CD4-positive, alpha-beta T cell (primary cell): ENCODE data around the gene CEP20. TPM values are rescaled to one million over a fixed set of nuclear protein-coding genes. Genes with fewer than 3 reads are reported as not detected.

Experiments used
- ATAC-seq: fragments of 200-7000 bp; cut with Tn5 transposase; one replicate; pipeline ENCODE4 v1.10.0; 2022; ENCODE audit warnings: mild to moderate bottlenecking; ENCODE audit not compliant: poor library complexity
- CTCF ChIA-PET: fragments of 350-600 bp; sonication (Branson Sonifier 250); formaldehyde crosslinking; loops from one replicate; lab custom pipeline; 2021; ENCODE audit warnings: antibody characterized with exemption, inconsistent platforms; lab: Charles Lee
- POLR2A ChIA-PET: fragments of 350-600 bp; sonication (Branson Sonifier 250); formaldehyde crosslinking; loops from one replicate; lab custom pipeline; 2021; ENCODE audit warnings: antibody characterized with exemption, inconsistent platforms; lab: Charles Lee
- DNase-seq, 14 experiments: peaks; one replicate each; pipeline ENCODE4 v3.0.0-alpha.2; 2013 to 2020; ENCODE audit warnings: mixed read lengths in 2 of 14
- H3K27ac ChIP-seq, 2 donors: one replicate each; pipeline versions ENCODE4 v1.5.1 to v1.7.0; 2013; ENCODE audit warnings: low read length in 2 of 2, low read depth in 1 of 2, mild to moderate bottlenecking in 1 of 2
- H3K27me3 ChIP-seq, 2 experiments: 1 replicate in 1 of 2; 2 replicates in 1 of 2; pipeline versions ENCODE4 v1.6.1 to v1.7.0; 2013; ENCODE audit warnings: low read length in 2 of 2, control low read depth in 1 of 2, mild to moderate bottlenecking in 1 of 2, moderate library complexity in 1 of 2; ENCODE audit not compliant: insufficient read depth in 2 of 2, control insufficient read depth in 1 of 2
- H3K36me3 ChIP-seq: one replicate; pipeline ENCODE4 v1.6.1; 2013; ENCODE audit warnings: low read length, control low read depth; ENCODE audit not compliant: insufficient read depth
- H3K4me1 ChIP-seq: one replicate; pipeline ENCODE4 v1.6.1; 2013; ENCODE audit warnings: low read length, control low read depth; ENCODE audit not compliant: insufficient read depth
- H3K4me3 ChIP-seq: one replicate; pipeline ENCODE4 v1.5.1; 2013; ENCODE audit warnings: mild to moderate bottlenecking, low read length, moderate library complexity
- H3K9me3 ChIP-seq, 2 experiments: 1 replicate in 1 of 2; 2 replicates in 1 of 2; pipeline versions ENCODE4 v1.6.1 to v1.7.0; 2013; ENCODE audit warnings: low read length in 2 of 2, mild to moderate bottlenecking in 2 of 2, control low read depth in 1 of 2, moderate library complexity in 1 of 2; ENCODE audit not compliant: control insufficient read depth in 1 of 2, insufficient read depth in 1 of 2
- H3K27ac Mint-ChIP-seq: one replicate; pipeline ENCODE4 v1.8.0; 2020; ENCODE audit warnings: mixed read lengths
- H3K27me3 Mint-ChIP-seq: one replicate; pipeline ENCODE4 v1.8.0; 2021; ENCODE audit warnings: mixed read lengths
- H3K36me3 Mint-ChIP-seq: one replicate; pipeline ENCODE4 v1.8.0; 2021; ENCODE audit warnings: low read depth, mixed read lengths
- H3K4me1 Mint-ChIP-seq: one replicate; pipeline ENCODE4 v1.8.0; 2021; ENCODE audit warnings: low read depth, mixed read lengths
- H3K4me3 Mint-ChIP-seq: one replicate; pipeline ENCODE4 v1.8.0; 2020; ENCODE audit warnings: mild to moderate bottlenecking, mixed read lengths
- H3K9me3 Mint-ChIP-seq: one replicate; pipeline ENCODE4 v1.8.0; 2020; ENCODE audit warnings: mixed read lengths
- CTCF ChIP-seq: fragments of 200-600 bp; IDR thresholded peaks from one replicate; pipeline ENCODE4 v1.8.0; 2022; ENCODE audit warnings: antibody characterized with exemption, mild to moderate bottlenecking
- intact Hi-C, 2 experiments: fragments of 100-400 bp; cut with DNase I in 1 of 2; cut with micrococcal nuclease in 1 of 2; formaldehyde crosslinking; loops; one replicate each; pipeline versions ENCODE4 v1.15.1 to v1.9.0; 2023 to 2025; cut with DNase I, micrococcal nuclease
- total RNA-seq, 174 experiments: library from RNA in 2 of 174; stranded (reverse) in 2 of 174; gene quantifications; one replicate each; pipeline ENCODE4 v1.2.3 and lab custom pipeline; 2021 to 2026

The CEP20 gene
- total RNA-seq, 2 experiments from 2014 or later, result 14.4 to 15.5 TPM

GRCh38 chr16:15866451-15866850 is 22.0 kb downstream of the CEP20 start:
- intact Hi-C loops, result no loop called here
- Histone ChIP-seq H3K27ac (no peak overlapping the region), H3K9me3 (no peaks in the 10 kb centered on the region), H3K27me3 (no peaks in the 10 kb centered on the region), H3K4me3 (no peak overlapping the region), H3K36me3 (peaks cover 43% of the 10 kb centered on the region), H3K4me1 (no peaks in the 10 kb centered on the region)
- H3K4me1 Mint-ChIP-seq, result no peaks in the 10 kb centered on the region
- DNase-seq (no peak), ATAC-seq (no peak)
- H3K36me3 Mint-ChIP-seq, result peaks cover 57% of the 10 kb centered on the region
- no peaks in the 10 kb centered on the region for H3K27me3 Mint-ChIP-seq
- no peak overlapping the region for H3K27ac Mint-ChIP-seq
- TF ChIP-seq CTCF, result no peak
- ChIA-PET CTCF (no interaction called here), POLR2A (no interaction called here)
- H3K4me3 Mint-ChIP-seq, result no peak overlapping the region
- no peaks in the 10 kb centered on the region for H3K9me3 Mint-ChIP-seq

GRCh38 chr16:15865742-15866141 is 22.7 kb downstream of the CEP20 start:
- H3K4me3 ChIP-seq, result no peak overlapping the region
- no peaks in the 10 kb centered on the region for H3K4me1 Mint-ChIP-seq
- ChIA-PET POLR2A (no interaction called here), CTCF (no interaction called here)
- TF ChIP-seq CTCF, result no peak
- no peak overlapping the region for H3K27ac ChIP-seq
- H3K4me3 Mint-ChIP-seq, result no peak overlapping the region
- H3K36me3 ChIP-seq, result peaks cover 36% of the 10 kb centered on the region
- no peaks in the 10 kb centered on the region for H3K27me3 ChIP-seq
- H3K27me3 Mint-ChIP-seq, result no peaks in the 10 kb centered on the region
- H3K4me1 ChIP-seq, result no peaks in the 10 kb centered on the region
- no peaks in the 10 kb centered on the region for H3K9me3 ChIP-seq
- peaks cover 54% of the 10 kb centered on the region for H3K36me3 Mint-ChIP-seq
- no peak for DNase-seq
- H3K27ac Mint-ChIP-seq, result no peak overlapping the region
- intact Hi-C loops, result no loop called here
- no peak for ATAC-seq
- H3K9me3 Mint-ChIP-seq, result no peaks in the 10 kb centered on the region

- Mint-ChIP-seq H3K27ac (no peak overlapping the region), H3K9me3 (no peaks in the 10 kb centered on the region), H3K36me3 (peaks cover 46% of the 10 kb centered on the region), H3K4me1 (no peaks in the 10 kb centered on the region), H3K27me3 (no peaks in the 10 kb centered on the region), H3K4me3 (no peak overlapping the region)
- no peak for TF ChIP-seq CTCF
- no peak for DNase-seq
- H3K27ac ChIP-seq, result no peak overlapping the region
- no peaks in the 10 kb centered on the region for H3K9me3 ChIP-seq
- ChIA-PET CTCF (no interaction called here), POLR2A (no interaction called here)
- no peak for ATAC-seq
- H3K36me3 ChIP-seq, result peaks cover 28% of the 10 kb centered on the region
- H3K27me3 ChIP-seq, result no peaks in the 10 kb centered on the region
- H3K4me3 ChIP-seq, result no peak overlapping the region
- H3K4me1 ChIP-seq, result no peaks in the 10 kb centered on the region
- intact Hi-C loops, result no loop called here
These were observed 23.5 kb downstream of the CEP20 start for GRCh38 chr16:15864939-15865338.
